ENCODE data around the gene CEND1. TPM values are rescaled to one million over a fixed set of nuclear protein-coding genes. Genes with fewer than 3 reads are reported as not detected.
A peak's percentile ranks its signal among the peaks of the same experiment; 100 is the strongest.

Gene CEND1
- total RNA-seq, 2 experiments from 2014 or later = 0.68 to 1.1 TPM

DNA sequence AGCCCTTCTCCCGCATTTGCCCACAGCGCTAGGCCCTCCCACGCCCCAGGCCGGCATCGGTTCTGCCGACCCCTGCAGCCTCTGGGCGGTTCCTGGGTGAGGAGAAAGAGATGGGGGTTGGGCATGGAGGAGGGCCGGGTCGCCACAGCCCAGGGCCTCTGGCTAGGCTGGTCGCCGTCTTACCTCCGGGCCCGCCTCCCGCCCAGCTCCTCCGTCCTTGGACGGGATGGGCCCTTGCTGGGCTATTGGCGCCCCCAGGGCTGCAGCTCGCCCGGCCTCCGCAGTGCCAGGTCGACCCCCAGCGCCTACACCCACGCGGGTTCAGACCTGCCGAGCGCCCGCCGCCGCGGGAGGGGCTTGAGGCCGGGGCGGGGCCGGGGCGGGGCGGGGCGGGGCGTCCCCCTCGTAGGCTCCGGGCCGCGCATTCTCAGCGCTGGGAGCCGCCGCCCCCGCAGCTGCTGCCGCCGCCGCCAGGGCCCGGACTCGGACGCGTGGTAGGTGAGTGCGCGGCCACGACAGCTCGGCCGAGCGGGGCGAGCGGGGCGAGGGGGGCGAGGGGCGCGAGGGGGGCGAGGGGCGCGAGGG is 42.7 kb upstream of the CEND1 start, which contains the start of gene CD151:
CD151 (plus strand) TSS at position 424 of the 585 bp plus-strand sequence. CDS start 3,118 bp downstream, outside the sequence.
- POLR2A ChIA-PET = interaction anchor here (1.7 to 2.2 kb wide), 2 partner anchors 10 to 13 kb away, joined by 7 to 12 read pairs; partner anchors contain the start of genes PNPLA2, POLR2L and TSPAN4
- CTCF ChIA-PET = interaction anchor here (1.2 kb wide), 2 partner anchors 10 to 15 kb away, joined by 3 to 5 read pairs; partner anchors contain the start of genes POLR2L and TSPAN4
- H3K27ac Mint-ChIP-seq = no peak within 1 kb of the TSS

GRCh38 chr11:831961-832528 is 42.2 kb upstream of the CEND1 start:
- POLR2A ChIA-PET = interaction anchor here (1.7 kb wide), 1 partner anchor 13 kb away, joined by 7 read pairs; the partner anchor contains the start of gene PNPLA2
- H3K4me1 Mint-ChIP-seq (ENCODE audit: low read depth) = peaks cover 30% of the 10 kb centered on the region
- intact Hi-C loops (cut with micrococcal nuclease) = loop anchor here (1.0 kb wide), 1 partner anchor 10 kb away; the partner anchor contains the start of genes POLR2L and TSPAN4
- H3K27me3 Mint-ChIP-seq = peaks cover 35% of the 10 kb centered on the region
- no peaks in the 10 kb centered on the region for H3K36me3 Mint-ChIP-seq
- no peak overlapping the region for H3K4me3 Mint-ChIP-seq
- CTCF ChIA-PET = interaction anchor here (1.2 kb wide), 2 partner anchors 11 to 16 kb away, joined by 3 to 5 read pairs; partner anchors contain the start of genes POLR2L and TSPAN4
- no peak for DNase-seq
- no peak overlapping the region for H3K27ac Mint-ChIP-seq
- H3K9me3 Mint-ChIP-seq = no peaks in the 10 kb centered on the region

More for the DNA sequence above, 42.7 kb upstream of the CEND1 start, which contains the start of gene CD151:
- peak; percentile 67 for DNase-seq
- peaks cover 27% of the 10 kb centered on the region for H3K4me1 Mint-ChIP-seq (ENCODE audit: low read depth)
- intact Hi-C loops (cut with micrococcal nuclease) = loop anchor here (1.0 kb wide), 1 partner anchor 10 kb away; the partner anchor contains the start of genes POLR2L and TSPAN4
- no peaks in the 10 kb centered on the region for H3K9me3 Mint-ChIP-seq
- peak within 1 kb of the TSS; percentile 65 for H3K4me3 Mint-ChIP-seq
- H3K27me3 Mint-ChIP-seq = peaks cover 33% of the 10 kb centered on the region
- H3K36me3 Mint-ChIP-seq = no peaks in the 10 kb centered on the region

DNA sequence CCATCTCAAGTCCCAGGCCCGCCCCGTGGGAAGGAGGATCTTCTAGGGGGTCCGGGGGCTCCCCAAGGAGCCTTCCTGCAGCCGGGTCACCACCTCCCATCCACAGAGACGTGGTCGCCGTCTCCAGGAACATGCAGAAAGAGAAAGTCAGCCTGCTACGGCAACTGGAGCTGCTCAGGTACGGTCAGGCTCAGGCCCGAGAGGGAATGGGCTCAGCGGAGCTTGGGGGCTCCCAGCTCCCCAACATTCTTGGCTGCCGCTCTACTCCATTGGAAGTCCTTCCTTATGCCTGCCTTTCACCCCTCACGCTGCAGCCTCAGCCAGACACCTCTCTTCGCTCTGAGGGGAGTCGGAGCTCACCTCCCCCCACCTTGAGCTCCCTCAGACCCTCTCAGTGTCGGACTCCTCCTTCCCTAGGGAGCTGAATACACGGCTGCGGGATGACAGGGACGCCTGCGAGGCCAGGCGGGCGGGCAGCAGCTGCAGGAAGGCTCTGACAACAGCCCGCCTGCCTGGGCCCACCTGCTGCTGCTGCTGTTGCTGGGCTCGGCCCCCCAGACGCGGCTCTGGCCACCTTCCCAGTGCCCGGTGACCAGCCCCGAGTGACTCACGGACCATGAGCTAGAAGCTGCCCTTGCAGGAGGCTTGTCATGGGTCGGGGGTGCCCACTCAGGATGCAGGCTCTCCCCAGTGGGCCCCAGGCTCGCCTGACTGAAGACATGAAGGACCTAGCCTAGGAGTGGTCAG is 41.4 kb upstream of the CEND1 start:
- Mint-ChIP-seq H3K36me3 (no peaks in the 10 kb centered on the region), H3K9me3 (no peaks in the 10 kb centered on the region), H3K27me3 (peaks cover 35% of the 10 kb centered on the region), H3K4me1 (ENCODE audit: low read depth) (peaks cover 33% of the 10 kb centered on the region), H3K4me3 (no peak overlapping the region), H3K27ac (no peak overlapping the region)
- intact Hi-C loops (cut with micrococcal nuclease) = no loop called here
- ChIA-PET POLR2A (interaction anchor here (0.7 to 0.9 kb wide), 2 partner anchors 8 to 12 kb away, joined by 3 read pairs; partner anchors contain the start of gene PNPLA2), CTCF (no interaction called here)
- DNase-seq = no peak

DNA sequence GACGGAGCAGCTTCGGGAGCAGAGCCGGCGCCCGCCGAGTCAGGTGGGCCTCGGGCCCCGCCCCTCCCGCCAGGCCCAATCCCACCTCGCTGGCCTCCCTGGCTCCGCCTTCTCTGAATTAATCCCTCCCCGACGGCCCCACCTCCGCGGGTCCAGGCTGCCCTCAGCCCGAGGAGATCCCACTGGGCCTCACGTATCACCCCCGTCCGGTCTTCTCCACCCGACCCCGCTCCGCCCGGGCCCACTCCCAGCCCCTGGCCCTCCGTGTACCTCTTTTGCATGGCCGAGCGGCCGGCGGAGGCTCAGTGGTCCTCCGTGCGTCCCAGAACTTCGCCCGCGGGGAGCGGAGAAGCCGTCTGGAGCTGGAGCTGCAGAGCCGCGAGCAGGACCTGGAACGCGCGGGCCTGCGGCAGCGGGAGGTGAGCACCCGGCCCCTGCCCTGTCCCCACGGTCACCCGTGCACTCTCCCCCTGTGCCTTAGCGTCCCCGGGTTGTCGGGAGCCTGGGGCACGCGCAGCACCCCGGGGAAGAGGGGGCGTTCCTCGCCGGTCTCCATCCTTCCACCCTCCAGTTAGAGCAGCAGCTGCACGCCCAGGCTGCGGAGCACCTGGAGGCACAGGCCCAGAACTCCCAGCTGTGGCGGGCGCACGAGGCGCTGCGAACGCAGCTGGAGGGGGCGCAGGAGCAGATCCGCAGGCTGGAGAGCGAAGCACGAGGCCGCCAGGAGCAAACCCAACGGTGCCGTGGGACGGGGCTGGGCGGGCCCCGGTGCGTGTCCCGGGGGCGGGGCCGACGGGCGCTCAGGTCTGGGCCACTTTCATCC is 40.6 kb upstream of the CEND1 start:
- Mint-ChIP-seq H3K27ac (no peak overlapping the region), H3K36me3 (no peaks in the 10 kb centered on the region), H3K27me3 (peaks cover 35% of the 10 kb centered on the region), H3K4me1 (ENCODE audit: low read depth) (peaks cover 33% of the 10 kb centered on the region), H3K9me3 (no peaks in the 10 kb centered on the region), H3K4me3 (peak overlapping the region; percentile 16)
- DNase-seq = peak; percentile 70
- intact Hi-C loops (cut with micrococcal nuclease) = loop anchor here (1.0 kb wide), 1 partner anchor 10 kb away; no protein-coding TSS in a partner anchor
- ChIA-PET CTCF (no interaction called here), POLR2A (interaction anchor here (0.7 to 0.9 kb wide), 2 partner anchors 7 to 11 kb away, joined by 3 read pairs; partner anchors contain the start of gene PNPLA2)

DNA sequence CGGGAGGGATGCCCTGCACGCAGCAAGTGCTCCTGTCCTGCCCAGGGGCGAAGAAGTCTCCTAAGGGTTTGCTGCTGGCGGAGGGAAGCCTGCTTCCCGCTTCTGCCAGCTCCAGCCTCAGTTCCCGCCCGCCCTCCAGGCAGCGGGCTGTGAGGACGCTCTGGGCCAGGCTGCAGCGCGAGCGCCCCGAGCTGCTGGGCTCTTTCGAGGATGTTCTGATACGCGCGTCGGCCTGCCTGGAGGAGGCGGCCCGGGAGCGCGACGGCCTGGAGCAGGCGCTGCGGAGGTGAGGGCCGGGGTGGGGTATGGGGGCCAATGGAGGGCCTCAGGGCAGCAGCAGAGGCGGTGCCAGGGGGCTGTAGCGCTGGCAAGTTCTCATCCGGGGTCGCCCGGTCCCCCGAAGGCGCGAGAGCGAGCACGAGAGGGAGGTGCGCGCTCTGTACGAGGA is 40.0 kb upstream of the CEND1 start:
- Mint-ChIP-seq H3K36me3 (peaks cover 6% of the 10 kb centered on the region), H3K4me3 (no peak overlapping the region), H3K9me3 (no peaks in the 10 kb centered on the region), H3K27me3 (peaks cover 35% of the 10 kb centered on the region), H3K27ac (no peak overlapping the region), H3K4me1 (ENCODE audit: low read depth) (peaks cover 33% of the 10 kb centered on the region)
- CTCF ChIA-PET = interaction anchor here (1.7 kb wide), 1 partner anchor 19 kb away, joined by 6 read pairs; no protein-coding TSS in a partner anchor
- no peak for DNase-seq
- POLR2A ChIA-PET = no interaction called here
- intact Hi-C loops (cut with micrococcal nuclease) = loop anchor here (1.0 kb wide), 1 partner anchor 10 kb away; no protein-coding TSS in a partner anchor

GRCh38 chr11:829176-829846 is 39.4 kb upstream of the CEND1 start:
- DNase-seq = no peak
- CTCF ChIA-PET = interaction anchor here (1.7 kb wide), 1 partner anchor 19 kb away, joined by 6 read pairs; no protein-coding TSS in a partner anchor
- Mint-ChIP-seq H3K36me3 (peaks cover 9% of the 10 kb centered on the region), H3K4me1 (ENCODE audit: low read depth) (peaks cover 31% of the 10 kb centered on the region), H3K9me3 (no peaks in the 10 kb centered on the region), H3K27ac (no peak overlapping the region), H3K27me3 (peaks cover 35% of the 10 kb centered on the region), H3K4me3 (no peak overlapping the region)
- intact Hi-C loops (cut with micrococcal nuclease) = no loop called here
- POLR2A ChIA-PET = interaction anchor here (1.3 kb wide), 1 partner anchor 11 kb away, joined by 5 read pairs; no protein-coding TSS in a partner anchor

- Mint-ChIP-seq H3K9me3 (no peaks in the 10 kb centered on the region), H3K36me3 (peaks cover 12% of the 10 kb centered on the region), H3K4me1 (ENCODE audit: low read depth) (peaks cover 26% of the 10 kb centered on the region), H3K27me3 (peaks cover 35% of the 10 kb centered on the region), H3K27ac (no peak overlapping the region), H3K4me3 (peak overlapping the region; percentile 52)
- no peak for DNase-seq
- CTCF ChIA-PET = interaction anchor here (1.7 kb wide), 1 partner anchor 20 kb away, joined by 6 read pairs; no protein-coding TSS in a partner anchor
- POLR2A ChIA-PET = interaction anchor here (1.3 kb wide), 1 partner anchor 12 kb away, joined by 5 read pairs; no protein-coding TSS in a partner anchor
- intact Hi-C loops (cut with micrococcal nuclease) = no loop called here
Observed at GRCh38 chr11:828506-829175, 38.8 kb upstream of the CEND1 start.

GRCh38 chr11:827897-828192 is 38.0 kb upstream of the CEND1 start, which contains the start of gene CRACR2B:
CRACR2B (plus strand) TSS chr11:827919; CDS start chr11:828608, 689 bp downstream.
- peaks cover 15% of the 10 kb centered on the region for H3K36me3 Mint-ChIP-seq
- no peak for DNase-seq
- no peaks in the 10 kb centered on the region for H3K9me3 Mint-ChIP-seq
- H3K27me3 Mint-ChIP-seq = peaks cover 35% of the 10 kb centered on the region
- peak within 1 kb of the TSS; percentile 52 for H3K4me3 Mint-ChIP-seq
- intact Hi-C loops (cut with micrococcal nuclease) = no loop called here
- peaks cover 26% of the 10 kb centered on the region for H3K4me1 Mint-ChIP-seq (ENCODE audit: low read depth)
- POLR2A ChIA-PET = no interaction called here
- CTCF ChIA-PET = no interaction called here
- no peak within 1 kb of the TSS for H3K27ac Mint-ChIP-seq

DNA sequence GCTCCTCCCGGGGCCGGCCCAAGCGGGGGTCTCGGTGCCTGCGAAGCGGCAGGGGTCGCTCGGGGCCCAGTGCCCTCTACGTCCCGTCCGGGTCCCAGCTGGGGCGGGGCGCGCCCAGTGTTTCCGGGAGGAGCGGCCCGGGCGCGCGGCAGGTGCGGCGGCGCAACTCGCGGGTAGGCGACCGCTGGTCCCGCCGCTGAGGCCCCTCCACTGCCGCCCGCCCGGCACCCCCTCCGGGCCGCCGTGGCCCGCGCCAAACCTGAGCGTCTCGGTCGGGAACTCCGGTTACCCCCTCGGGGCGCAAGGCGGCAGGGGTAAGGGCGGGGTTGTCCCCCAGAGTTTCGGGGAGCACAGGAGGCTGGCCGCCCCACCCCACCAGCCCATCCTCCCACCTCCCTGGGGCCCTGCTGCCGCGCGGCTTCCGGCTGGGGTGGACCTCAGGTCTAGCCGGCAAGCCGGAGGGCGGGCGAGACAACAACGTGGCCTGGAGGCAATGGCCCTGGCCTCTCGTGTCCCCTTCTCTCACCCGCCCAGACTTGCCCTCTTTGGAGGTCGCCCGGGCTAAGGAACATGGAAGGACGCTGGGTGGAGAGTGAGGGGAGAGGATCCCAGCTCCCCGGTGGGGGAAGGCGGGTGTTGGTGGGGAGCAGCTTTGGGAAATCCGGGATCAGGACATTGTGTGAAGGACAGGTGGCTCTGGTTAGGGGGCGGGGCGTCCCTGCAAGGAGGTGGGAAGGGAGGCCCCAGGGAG is 37.4 kb upstream of the CEND1 start:
- Mint-ChIP-seq H3K27ac (no peak overlapping the region), H3K4me3 (peak overlapping the region; percentile 52), H3K4me1 (ENCODE audit: low read depth) (peaks cover 26% of the 10 kb centered on the region), H3K27me3 (peaks cover 35% of the 10 kb centered on the region), H3K9me3 (no peaks in the 10 kb centered on the region), H3K36me3 (peaks cover 15% of the 10 kb centered on the region)
- intact Hi-C loops (cut with micrococcal nuclease) = no loop called here
- ChIA-PET CTCF (no interaction called here), POLR2A (interaction anchor here (1.9 kb wide), 1 partner anchor 9 kb away, joined by 4 read pairs; no protein-coding TSS in a partner anchor)
- no peak for DNase-seq

- ChIA-PET POLR2A (interaction anchor here (1.9 kb wide), 1 partner anchor 10 kb away, joined by 4 read pairs; no protein-coding TSS in a partner anchor), CTCF (no interaction called here)
- Mint-ChIP-seq H3K27me3 (peaks cover 31% of the 10 kb centered on the region), H3K9me3 (no peaks in the 10 kb centered on the region), H3K27ac (no peak overlapping the region), H3K4me1 (ENCODE audit: low read depth) (peaks cover 25% of the 10 kb centered on the region), H3K36me3 (peaks cover 15% of the 10 kb centered on the region), H3K4me3 (peak overlapping the region; percentile 57)
- intact Hi-C loops (cut with micrococcal nuclease) = no loop called here
- DNase-seq = no peak
Observed at GRCh38 chr11:826836-827145, 36.9 kb upstream of the CEND1 start.

Measured in activated CD4-positive, alpha-beta memory T cell treated with anti-CD3 and anti-CD28 coated beads for 36 hours (primary cell).